Subcutaneous abdominal adipose tissue (tissue), 5 donors: ENCODE measurements around the gene ACER1.
"Not testable (repeated sequence)": the region's sequence is repeated elsewhere in the genome, so short reads cannot be mapped to it uniquely, and the experiment has no call there.

ENCODE experiments used
- H3K27ac ChIP-seq: one replicate; pipeline ENCODE4 v1.7.0; 2013; ENCODE audit warnings: low read depth, mild to moderate bottlenecking, inconsistent platforms, low read length, moderate library complexity
- H3K27me3 ChIP-seq, 5 donors: one replicate each; pipeline ENCODE4 v1.7.0; 2013; ENCODE audit warnings: low read length in 5 of 5, inconsistent platforms in 1 of 5; ENCODE audit not compliant: control insufficient read depth in 5 of 5, insufficient read depth in 4 of 5
- H3K36me3 ChIP-seq, 5 donors: one replicate each; pipeline ENCODE4 v1.7.0; 2013; ENCODE audit warnings: low read length in 5 of 5; ENCODE audit not compliant: control insufficient read depth in 5 of 5, insufficient read depth in 5 of 5
- H3K4me1 ChIP-seq, 5 donors: one replicate each; pipeline ENCODE4 v1.7.0; 2013; ENCODE audit warnings: low read length in 5 of 5, mild to moderate bottlenecking in 3 of 5, moderate library complexity in 1 of 5; ENCODE audit not compliant: control insufficient read depth in 5 of 5, insufficient read depth in 5 of 5
- H3K4me3 ChIP-seq, 5 donors: one replicate each; pipeline ENCODE4 v1.7.0; 2013; ENCODE audit warnings: low read length in 5 of 5, low read depth in 1 of 5
- H3K9ac ChIP-seq, 5 donors: one replicate each; pipeline ENCODE4 v1.7.0; 2013; ENCODE audit warnings: low read length in 5 of 5, mild to moderate bottlenecking in 4 of 5, moderate library complexity in 3 of 5
- H3K9me3 ChIP-seq, 5 donors: one replicate each; pipeline ENCODE4 v1.7.0; 2013; ENCODE audit warnings: low read length in 5 of 5; ENCODE audit not compliant: control insufficient read depth in 5 of 5
- donor health status: healthy.
- donor health status: healthy.
- donor health status: healthy.
- donor health status: healthy.
- donor health status: healthy.

The ACER1 gene

GRCh38 chr19:6340493-6341201 is 7.2 kb upstream of the ACER1 start:
- Histone ChIP-seq H3K9me3 (no peaks in the 10 kb centered on the region), H3K4me1 (no peaks in the 10 kb centered on the region), H3K9ac (no peak overlapping the region), H3K27me3 (peaks cover 0 to 10% (median 5%) of the 10 kb centered on the region in 5 donors), H3K36me3 (no peaks in the 10 kb centered on the region), H3K27ac (no peak overlapping the region), H3K4me3 (no peak overlapping the region)

- Histone ChIP-seq H3K9ac (no peak overlapping the region), H3K4me3 (no peak overlapping the region), H3K27ac (no peak overlapping the region), H3K27me3 (peaks cover 0 to 5% (median 0%) of the 10 kb centered on the region in 5 donors), H3K4me1 (no peaks in the 10 kb centered on the region), H3K9me3 (no peaks in the 10 kb centered on the region), H3K36me3 (no peaks in the 10 kb centered on the region)
These were observed 1.3 kb upstream of the ACER1 start for GRCh38 chr19:6334490-6335285.

- H3K4me3 ChIP-seq: no peak overlapping the region
- no peaks in the 10 kb centered on the region for H3K4me1 ChIP-seq
- no peak overlapping the region for H3K27ac ChIP-seq
- H3K9me3 ChIP-seq: no peaks in the 10 kb centered on the region
- no peaks in the 10 kb centered on the region for H3K36me3 ChIP-seq
- H3K9ac ChIP-seq: no peak overlapping the region
- H3K27me3 ChIP-seq: peaks cover 0 to 4% (median 4%) of the 10 kb centered on the region in 5 donors
These were observed 6.6 kb downstream of the ACER1 start for GRCh38 chr19:6326815-6327214.

- Histone ChIP-seq H3K27ac (no peak overlapping the region), H3K9ac (no peak overlapping the region), H3K4me1 (no peaks in the 10 kb centered on the region), H3K9me3 (no peaks in the 10 kb centered on the region), H3K4me3 (no peak overlapping the region), H3K36me3 (no peaks in the 10 kb centered on the region), H3K27me3 (peaks cover 0 to 7% (median 4%) of the 10 kb centered on the region in 5 donors)
These were observed 7.8 kb downstream of the ACER1 start for GRCh38 chr19:6325614-6326013.

- H3K4me3 ChIP-seq: no peak overlapping the region
- H3K9me3 ChIP-seq: no peaks in the 10 kb centered on the region
- no peak overlapping the region for H3K27ac ChIP-seq
- peaks cover 0 to 9% (median 4%) of the 10 kb centered on the region in 5 donors for H3K27me3 ChIP-seq
- H3K9ac ChIP-seq: no peak overlapping the region
- H3K4me1 ChIP-seq: no peaks in the 10 kb centered on the region
- no peaks in the 10 kb centered on the region for H3K36me3 ChIP-seq
These were observed 8.7 kb downstream of the ACER1 start for GRCh38 chr19:6324757-6325156.

GRCh38 chr19:6322284-6322683 is 11.1 kb downstream of the ACER1 start:
- Histone ChIP-seq H3K36me3 (no peaks in the 10 kb centered on the region), H3K27ac (no peak overlapping the region)

GRCh38 chr19:6319376-6319775 is 14.0 kb downstream of the ACER1 start:
- no peaks in the 10 kb centered on the region for H3K4me1 ChIP-seq
- no peak overlapping the region for H3K27ac ChIP-seq
- no peaks in the 10 kb centered on the region for H3K36me3 ChIP-seq
- no peaks in the 10 kb centered on the region for H3K9me3 ChIP-seq
- peaks cover 0 to 10% (median 5%) of the 10 kb centered on the region in 5 donors for H3K27me3 ChIP-seq
- H3K9ac ChIP-seq: no peak overlapping the region
- no peak overlapping the region for H3K4me3 ChIP-seq

More at GRCh38 chr19:6322284-6322683, 11.1 kb downstream of the ACER1 start:
- H3K9me3 ChIP-seq: no peaks in the 10 kb centered on the region
- no peak overlapping the region for H3K4me3 ChIP-seq
- H3K4me1 ChIP-seq: no peaks in the 10 kb centered on the region
- H3K27me3 ChIP-seq: peaks cover 0 to 10% (median 5%) of the 10 kb centered on the region in 5 donors
- no peak overlapping the region for H3K9ac ChIP-seq

GRCh38 chr19:6318772-6319171 is 14.6 kb downstream of the ACER1 start:
- Histone ChIP-seq H3K27me3 (peaks cover 0 to 10% (median 5%) of the 10 kb centered on the region in 5 donors), H3K9ac (no peak overlapping the region)

GRCh38 chr19:6315646-6316045 is 17.8 kb downstream of the ACER1 start:
- not testable (repeated sequence) for H3K9me3 ChIP-seq, H3K27ac ChIP-seq, H3K36me3 ChIP-seq, H3K4me1 ChIP-seq, H3K4me3 ChIP-seq, H3K27me3 ChIP-seq, H3K9ac ChIP-seq

More at GRCh38 chr19:6318772-6319171, 14.6 kb downstream of the ACER1 start:
- Histone ChIP-seq H3K27ac (no peak overlapping the region), H3K9me3 (peaks cover 0 to 1% (median 0%) of the 10 kb centered on the region in 5 donors), H3K4me3 (no peak overlapping the region), H3K4me1 (no peaks in the 10 kb centered on the region), H3K36me3 (no peaks in the 10 kb centered on the region)

- Histone ChIP-seq H3K4me1 (no peaks in the 10 kb centered on the region), H3K9me3 (peaks cover 0 to 7% (median 0%) of the 10 kb centered on the region in 5 donors), H3K36me3 (no peaks in the 10 kb centered on the region), H3K9ac (no peak overlapping the region), H3K27me3 (peaks cover 3 to 6% (median 3%) of the 10 kb centered on the region in 5 donors), H3K27ac (no peak overlapping the region), H3K4me3 (no peak overlapping the region)
These were observed 19.9 kb downstream of the ACER1 start for GRCh38 chr19:6313398-6313969.
